NOMO-1 treated with DMSO at 0.1 percent for 48 hours (cell line): ENCODE results near the gene MRPL44.

Source experiments
- DNase-seq: peaks from one replicate; lab custom pipeline; 2025; ENCODE audit not compliant: unreplicated experiment; lab: John Stamatoyannopoulos, UW

Gene MRPL44

GRCh38 chr2:223957092-223957851, at the start of gene MRPL44:
TSS of gene MRPL44 (plus strand) at chr2:223957463. CDS start at chr2:223957473, 10 bp downstream.
- peak; percentile 96 for DNase-seq

- DNase-seq: no peak
Observed at GRCh38 chr2:223908304-223908998, 48.8 kb upstream of the MRPL44 start.

- DNase-seq: peak; percentile 9
Observed at GRCh38 chr2:223909001-223909741, 48.1 kb upstream of the MRPL44 start.

GRCh38 chr2:223914324-223914723, 42.9 kb upstream of the MRPL44 start:
- no peak for DNase-seq

- DNase-seq: peak; percentile 15
Observed at GRCh38 chr2:223915071-223915470, 42.2 kb upstream of the MRPL44 start.

- no peak for DNase-seq
Observed at GRCh38 chr2:223916181-223916920, 40.9 kb upstream of the MRPL44 start.

- DNase-seq: peak; percentile 58
Observed at GRCh38 chr2:223918671-223919134, 38.6 kb upstream of the MRPL44 start.

GRCh38 chr2:223920109-223920508, 37.2 kb upstream of the MRPL44 start:
- DNase-seq: no peak

- no peak for DNase-seq
Observed at GRCh38 chr2:223921204-223921603, 36.1 kb upstream of the MRPL44 start.

- DNase-seq: no peak
Observed at GRCh38 chr2:223922308-223922707, 35.0 kb upstream of the MRPL44 start.

GRCh38 chr2:223923976-223924375, 33.3 kb upstream of the MRPL44 start:
- no peak for DNase-seq

GRCh38 chr2:223925106-223925505, 32.2 kb upstream of the MRPL44 start:
- DNase-seq: peak; percentile 50

- DNase-seq: no peak
Observed at GRCh38 chr2:223928113-223929006, 28.9 kb upstream of the MRPL44 start.

- peak; percentile 42 for DNase-seq
Observed at GRCh38 chr2:223929571-223930102, 27.6 kb upstream of the MRPL44 start.

GRCh38 chr2:223930103-223930976, 26.9 kb upstream of the MRPL44 start:
- no peak for DNase-seq

- no peak for DNase-seq
Observed at GRCh38 chr2:223932816-223933800, 24.2 kb upstream of the MRPL44 start.

- no peak for DNase-seq
Observed at GRCh38 chr2:223934870-223935269, 22.4 kb upstream of the MRPL44 start.
